ENCODE data around the gene PANK4.
A peak's percentile ranks its signal among the peaks of the same experiment; 100 is the strongest.

PANK4 gene

GRCh38 chr1:2530513-2531361 lies 4.3 kb upstream of the PANK4 start:
- TF ChIP-seq EZH2 (optimal IDR thresholded peaks at IDR 0.05; ENCODE audit: low read depth, low read length) (no peak), CTCF (IDR thresholded peaks at IDR 0.05; ENCODE audit: low read length) (no peak), EZH2phosphoT487 (IDR thresholded peaks at IDR 0.05; ENCODE audit: low read length) (0 out of 2 replicates have a peak, but pooled peaks have one; percentile 47)
- H3K4me1 ChIP-seq (ENCODE audit: low read length): peaks cover 5% of the 10 kb centered on the region
- no peak overlapping the region for H3K27ac ChIP-seq (ENCODE audit: low read length)
- no peaks in the 10 kb centered on the region for H3K9me3 ChIP-seq (replicated peaks; ENCODE audit: insufficient read depth, low read length)
- H3K4me3 ChIP-seq (ENCODE audit: low read length): no peak overlapping the region
- H3K36me3 ChIP-seq (replicated peaks; ENCODE audit: insufficient read depth, low read length): no peaks in the 10 kb centered on the region
- no peak overlapping the region for H3K9ac ChIP-seq (ENCODE audit: low read length)
- H3F3A ChIP-seq (ENCODE audit: insufficient read depth, low read length): no peaks in the 10 kb centered on the region
- H3K79me2 ChIP-seq (ENCODE audit: low read length): peaks cover 3% of the 10 kb centered on the region
- H3K4me2 ChIP-seq (ENCODE audit: low read depth, low read length): no peak overlapping the region
- H4K20me1 ChIP-seq (ENCODE audit: insufficient read depth, low read length): no peaks in the 10 kb centered on the region
- no peaks in the 10 kb centered on the region for H3K9me2 ChIP-seq (replicated peaks; ENCODE audit: insufficient read depth, low read length)
- no peak overlapping the region for H2AFZ ChIP-seq (ENCODE audit: low read length)
- DNase-seq: no peak
- H3K27me3 ChIP-seq (replicated peaks; ENCODE audit: insufficient read depth, low read length): peaks cover 83% of the 10 kb centered on the region

- H3K4me2 ChIP-seq (ENCODE audit: low read depth, low read length): no peak within 1 kb of the TSS; the same call in 1 of the 2 replicates
- no peak within 1 kb of the TSS for H3K9ac ChIP-seq (ENCODE audit: low read length)
- H3K79me2 ChIP-seq (ENCODE audit: low read length): peaks cover 11% of the 10 kb centered on the region
- no peaks in the 10 kb centered on the region for H3K36me3 ChIP-seq (replicated peaks; ENCODE audit: insufficient read depth, low read length)
- no peak within 1 kb of the TSS for H2AFZ ChIP-seq (ENCODE audit: low read length)
- H3K27me3 ChIP-seq (replicated peaks; ENCODE audit: insufficient read depth, low read length): peaks cover 75% of the 10 kb centered on the region
- H3K9me3 ChIP-seq (replicated peaks; ENCODE audit: insufficient read depth, low read length): no peaks in the 10 kb centered on the region
- H3K4me1 ChIP-seq (ENCODE audit: low read length): peaks cover 9% of the 10 kb centered on the region
- H3K27ac ChIP-seq (ENCODE audit: low read length): no peak within 1 kb of the TSS
- TF ChIP-seq EZH2phosphoT487 (IDR thresholded peaks at IDR 0.05; ENCODE audit: low read length) (no peak), EZH2 (optimal IDR thresholded peaks at IDR 0.05; ENCODE audit: low read depth, low read length) (peak; percentile 93), CTCF (IDR thresholded peaks at IDR 0.05; ENCODE audit: low read length) (no peak)
- no peak for DNase-seq
- H3K9me2 ChIP-seq (replicated peaks; ENCODE audit: insufficient read depth, low read length): no peaks in the 10 kb centered on the region
- no peaks in the 10 kb centered on the region for H4K20me1 ChIP-seq (ENCODE audit: insufficient read depth, low read length)
- no peaks in the 10 kb centered on the region for H3F3A ChIP-seq (ENCODE audit: insufficient read depth, low read length)
- no peak within 1 kb of the TSS for H3K4me3 ChIP-seq (ENCODE audit: low read length)
Observed at GRCh38 chr1:2529784-2530512, 3.6 kb upstream of the PANK4 start, which contains the start of gene HES5. Gene HES5 (minus strand): TSS chr1:2530263. CDS start chr1:2530164, 99 bp downstream.

GRCh38 chr1:2528966-2529783 lies 2.8 kb upstream of the PANK4 start:
- H2AFZ ChIP-seq (ENCODE audit: low read length): no peak overlapping the region
- no peaks in the 10 kb centered on the region for H3K9me2 ChIP-seq (replicated peaks; ENCODE audit: insufficient read depth, low read length)
- no peak overlapping the region for H3K4me3 ChIP-seq (ENCODE audit: low read length)
- H3K27me3 ChIP-seq (replicated peaks; ENCODE audit: insufficient read depth, low read length): peaks cover 68% of the 10 kb centered on the region
- H3K4me2 ChIP-seq (ENCODE audit: low read depth, low read length): no peak overlapping the region; the same call in 1 of the 2 replicates
- H3K27ac ChIP-seq (ENCODE audit: low read length): no peak overlapping the region
- H3K4me1 ChIP-seq (ENCODE audit: low read length): peaks cover 13% of the 10 kb centered on the region
- peak; percentile 92 for TF ChIP-seq EZH2 (optimal IDR thresholded peaks at IDR 0.05; ENCODE audit: low read depth, low read length)
- no peak for TF ChIP-seq CTCF (IDR thresholded peaks at IDR 0.05; ENCODE audit: low read length)
- no peaks in the 10 kb centered on the region for H3K9me3 ChIP-seq (replicated peaks; ENCODE audit: insufficient read depth, low read length)
- peaks cover 18% of the 10 kb centered on the region for H3K79me2 ChIP-seq (ENCODE audit: low read length)
- DNase-seq: no peak
- H3F3A ChIP-seq (ENCODE audit: insufficient read depth, low read length): no peaks in the 10 kb centered on the region
- 0 out of 2 replicates have a peak, but pooled peaks cover 4% of the 10 kb centered on the region for H4K20me1 ChIP-seq (ENCODE audit: insufficient read depth, low read length)
- H3K36me3 ChIP-seq (replicated peaks; ENCODE audit: insufficient read depth, low read length): no peaks in the 10 kb centered on the region
- H3K9ac ChIP-seq (ENCODE audit: low read length): no peak overlapping the region

Measured in MM.1S (cell line).